ENCODE measurements around the gene CHD6. TPM values are rescaled to one million over a fixed set of nuclear protein-coding genes. Genes with fewer than 3 reads are reported as not detected.

CHD6 gene
- total RNA-seq, 1 experiment from 2014 or later: 46.7 TPM

DNA sequence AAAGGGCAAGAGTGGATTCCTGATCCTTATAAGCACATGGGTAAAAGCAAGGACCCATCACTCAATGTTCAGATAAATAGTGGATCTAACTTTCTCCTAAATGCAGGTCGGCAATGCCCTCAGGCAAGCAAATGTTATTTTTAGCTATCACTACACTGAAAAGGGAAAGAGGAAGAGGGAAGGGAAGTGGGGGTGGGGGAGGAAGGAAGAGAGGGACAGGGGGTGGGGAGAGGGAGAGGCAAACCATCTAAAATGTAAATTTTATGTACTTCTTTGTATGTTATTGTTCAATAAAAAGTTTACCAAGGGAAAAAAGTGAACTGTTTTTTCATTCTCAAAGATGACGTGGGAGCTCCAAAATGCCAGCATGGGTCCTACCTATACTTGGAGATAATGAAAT is 44.2 kb downstream of the CHD6 start:
- peaks cover 8% of the 10 kb centered on the region for H3K4me1 ChIP-seq (ENCODE audit: insufficient read depth, low read length, poor library complexity, severe bottlenecking)
- H3K4me3 ChIP-seq (ENCODE audit: low read depth, low read length, poor library complexity, severe bottlenecking): no peak overlapping the region
- no peak for DNase-seq (ENCODE audit: low spot score)
- no peak overlapping the region for H3K27ac ChIP-seq (ENCODE audit: low read depth, low read length, poor library complexity, severe bottlenecking)
- intact Hi-C loops (cut with micrococcal nuclease; ENCODE audit: unreplicated experiment): no loop called here
- ChIA-PET CTCF (interaction anchor here (0.6 kb wide), 1 partner anchor 148 kb away, joined by 3 read pairs; no protein-coding TSS in a partner anchor), POLR2A (ENCODE audit: low non-redundant PET) (no interaction called here)
- no TSS peak for BruUV-seq (replicated peaks)
- no peak for TF ChIP-seq CTCF (conservative IDR thresholded peaks at IDR 0.05; ENCODE audit: low read depth, low read length)
- TF ChIP-seq EZH2 (IDR thresholded peaks at IDR 0.05; ENCODE audit: borderline replicate concordance, low read depth, low read length, poor library complexity, severe bottlenecking): no peak
- no peaks in the 10 kb centered on the region for H3K27me3 ChIP-seq (replicated peaks; ENCODE audit: insufficient read depth, low read depth, low read length, poor library complexity)
- H3K9me3 ChIP-seq (ENCODE audit: low read depth, low read length, poor library complexity, severe bottlenecking): peaks cover 15% of the 10 kb centered on the region
- H3K36me3 ChIP-seq (ENCODE audit: insufficient read depth, low read length, poor library complexity, severe bottlenecking): no peaks in the 10 kb centered on the region

GRCh38 chr20:41572010-41572572 is 46.1 kb downstream of the CHD6 start:
- peaks cover 15% of the 10 kb centered on the region for H3K9me3 ChIP-seq (ENCODE audit: low read depth, low read length, poor library complexity, severe bottlenecking)
- DNase-seq (ENCODE audit: low spot score): no peak
- H3K4me3 ChIP-seq (ENCODE audit: low read depth, low read length, poor library complexity, severe bottlenecking): no peak overlapping the region
- no peaks in the 10 kb centered on the region for H3K36me3 ChIP-seq (ENCODE audit: insufficient read depth, low read length, poor library complexity, severe bottlenecking)
- POLR2A ChIA-PET (ENCODE audit: low non-redundant PET): no interaction called here
- intact Hi-C loops (cut with micrococcal nuclease; ENCODE audit: unreplicated experiment): no loop called here
- CTCF ChIA-PET: no interaction called here
- peaks cover 8% of the 10 kb centered on the region for H3K4me1 ChIP-seq (ENCODE audit: insufficient read depth, low read length, poor library complexity, severe bottlenecking)
- no peak overlapping the region for H3K27ac ChIP-seq (ENCODE audit: low read depth, low read length, poor library complexity, severe bottlenecking)
- TF ChIP-seq EZH2 (IDR thresholded peaks at IDR 0.05; ENCODE audit: borderline replicate concordance, low read depth, low read length, poor library complexity, severe bottlenecking): no peak
- TF ChIP-seq CTCF (conservative IDR thresholded peaks at IDR 0.05; ENCODE audit: low read depth, low read length): no peak
- no TSS peak for BruUV-seq (replicated peaks)
- no peaks in the 10 kb centered on the region for H3K27me3 ChIP-seq (replicated peaks; ENCODE audit: insufficient read depth, low read depth, low read length, poor library complexity)

GRCh38 chr20:41571006-41571405 is 47.2 kb downstream of the CHD6 start:
- POLR2A ChIA-PET (ENCODE audit: low non-redundant PET): interaction anchor here (0.6 kb wide), 1 partner anchor 53 kb away, joined by 3 read pairs; no protein-coding TSS in a partner anchor
- no peak for DNase-seq (ENCODE audit: low spot score)
- BruUV-seq (replicated peaks): no TSS peak

More at GRCh38 chr20:41571006-41571405, 47.2 kb downstream of the CHD6 start:
- no peak for TF ChIP-seq EZH2 (IDR thresholded peaks at IDR 0.05; ENCODE audit: borderline replicate concordance, low read depth, low read length, poor library complexity, severe bottlenecking)
- TF ChIP-seq CTCF (conservative IDR thresholded peaks at IDR 0.05; ENCODE audit: low read depth, low read length): no peak
- Histone ChIP-seq H3K4me1 (ENCODE audit: insufficient read depth, low read length, poor library complexity, severe bottlenecking) (peaks cover 8% of the 10 kb centered on the region), H3K9me3 (ENCODE audit: low read depth, low read length, poor library complexity, severe bottlenecking) (peaks cover 15% of the 10 kb centered on the region), H3K36me3 (ENCODE audit: insufficient read depth, low read length, poor library complexity, severe bottlenecking) (no peaks in the 10 kb centered on the region), H3K27me3 (replicated peaks; ENCODE audit: insufficient read depth, low read depth, low read length, poor library complexity) (no peaks in the 10 kb centered on the region), H3K4me3 (ENCODE audit: low read depth, low read length, poor library complexity, severe bottlenecking) (no peak overlapping the region), H3K27ac (ENCODE audit: low read depth, low read length, poor library complexity, severe bottlenecking) (no peak overlapping the region)
- CTCF ChIA-PET: no interaction called here
- intact Hi-C loops (cut with micrococcal nuclease; ENCODE audit: unreplicated experiment): no loop called here

Data from A673 (cell line).